Cardiac fibroblast (primary cell): ENCODE data around the gene TOPBP1.
"Not testable (repeated sequence)": the region's sequence is repeated elsewhere in the genome, so short reads cannot be mapped to it uniquely, and the experiment has no call there.

ENCODE experiments used
- DNase-seq, 2 donors: peaks; one replicate each; pipeline versions ENCODE4 v3.0.0 to v3.0.0-alpha.2; 2010; ENCODE audit warnings: low read depth in 2 of 2
- H3K4me3 ChIP-seq, 2 donors: replicated peaks in 1 of 2; 1 replicate in 1 of 2; 2 replicates in 1 of 2; pipeline ENCODE4 v1.5.1; 2011; ENCODE audit warnings: low read depth in 2 of 2, low read length in 2 of 2, mild to moderate bottlenecking in 2 of 2, moderate library complexity in 1 of 2
- TF ChIP-seq, protein P1 (sequence below): IDR thresholded peaks from one replicate; pipeline ENCODE4 v1.5.1; 2011; ENCODE audit warnings: low read depth, mild to moderate bottlenecking, low read length, inconsistent platforms

The TOPBP1 gene

DNA sequence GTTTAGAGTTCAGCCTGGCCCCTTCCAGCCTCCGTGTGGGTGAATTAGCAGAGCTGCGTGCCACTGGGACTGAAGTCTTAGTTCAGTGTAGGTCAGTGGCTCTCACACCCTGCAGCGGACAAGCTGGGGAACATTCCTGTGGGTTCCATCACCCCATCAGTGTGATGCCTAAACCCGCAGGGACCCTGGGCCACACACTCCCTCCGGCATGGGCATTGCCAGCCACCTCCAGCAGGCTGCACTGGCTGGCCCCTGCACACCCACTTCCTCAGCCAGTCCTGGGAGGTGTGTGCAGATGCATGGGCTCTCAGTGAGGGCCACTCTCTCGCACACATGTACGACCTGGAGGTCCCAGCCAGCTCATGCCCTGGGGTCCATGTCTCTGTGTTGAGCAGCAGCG is 32.1 kb upstream of the TOPBP1 start:
- H3K4me3 ChIP-seq: no peak overlapping the region
- no peak for DNase-seq

DNA sequence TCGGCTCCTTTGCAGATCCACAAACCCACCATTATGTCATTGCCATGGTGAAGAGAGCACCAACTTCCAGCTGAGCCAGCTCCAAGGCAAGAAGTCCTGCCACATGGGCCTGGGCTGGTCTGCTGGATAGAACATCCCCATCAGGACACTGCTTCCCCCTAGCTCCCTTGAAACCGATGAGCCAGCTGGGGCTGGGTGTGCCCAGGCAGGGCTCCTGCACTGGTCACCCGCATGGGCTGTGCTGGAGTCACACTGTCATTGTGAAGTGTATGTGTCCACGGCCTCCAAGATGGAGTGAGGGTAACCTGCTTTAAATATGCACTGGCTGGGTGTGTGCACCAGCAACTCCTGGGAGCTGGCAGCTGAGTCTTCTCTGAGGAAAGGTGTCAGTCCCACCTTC is 31.0 kb upstream of the TOPBP1 start:
- TF ChIP-seq, protein P1, sequence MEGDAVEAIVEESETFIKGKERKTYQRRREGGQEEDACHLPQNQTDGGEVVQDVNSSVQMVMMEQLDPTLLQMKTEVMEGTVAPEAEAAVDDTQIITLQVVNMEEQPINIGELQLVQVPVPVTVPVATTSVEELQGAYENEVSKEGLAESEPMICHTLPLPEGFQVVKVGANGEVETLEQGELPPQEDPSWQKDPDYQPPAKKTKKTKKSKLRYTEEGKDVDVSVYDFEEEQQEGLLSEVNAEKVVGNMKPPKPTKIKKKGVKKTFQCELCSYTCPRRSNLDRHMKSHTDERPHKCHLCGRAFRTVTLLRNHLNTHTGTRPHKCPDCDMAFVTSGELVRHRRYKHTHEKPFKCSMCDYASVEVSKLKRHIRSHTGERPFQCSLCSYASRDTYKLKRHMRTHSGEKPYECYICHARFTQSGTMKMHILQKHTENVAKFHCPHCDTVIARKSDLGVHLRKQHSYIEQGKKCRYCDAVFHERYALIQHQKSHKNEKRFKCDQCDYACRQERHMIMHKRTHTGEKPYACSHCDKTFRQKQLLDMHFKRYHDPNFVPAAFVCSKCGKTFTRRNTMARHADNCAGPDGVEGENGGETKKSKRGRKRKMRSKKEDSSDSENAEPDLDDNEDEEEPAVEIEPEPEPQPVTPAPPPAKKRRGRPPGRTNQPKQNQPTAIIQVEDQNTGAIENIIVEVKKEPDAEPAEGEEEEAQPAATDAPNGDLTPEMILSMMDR: no peak
- no peak overlapping the region for H3K4me3 ChIP-seq
- no peak for DNase-seq

More for the DNA sequence above, 32.1 kb upstream of the TOPBP1 start:
- TF ChIP-seq, protein P1: no peak

DNA sequence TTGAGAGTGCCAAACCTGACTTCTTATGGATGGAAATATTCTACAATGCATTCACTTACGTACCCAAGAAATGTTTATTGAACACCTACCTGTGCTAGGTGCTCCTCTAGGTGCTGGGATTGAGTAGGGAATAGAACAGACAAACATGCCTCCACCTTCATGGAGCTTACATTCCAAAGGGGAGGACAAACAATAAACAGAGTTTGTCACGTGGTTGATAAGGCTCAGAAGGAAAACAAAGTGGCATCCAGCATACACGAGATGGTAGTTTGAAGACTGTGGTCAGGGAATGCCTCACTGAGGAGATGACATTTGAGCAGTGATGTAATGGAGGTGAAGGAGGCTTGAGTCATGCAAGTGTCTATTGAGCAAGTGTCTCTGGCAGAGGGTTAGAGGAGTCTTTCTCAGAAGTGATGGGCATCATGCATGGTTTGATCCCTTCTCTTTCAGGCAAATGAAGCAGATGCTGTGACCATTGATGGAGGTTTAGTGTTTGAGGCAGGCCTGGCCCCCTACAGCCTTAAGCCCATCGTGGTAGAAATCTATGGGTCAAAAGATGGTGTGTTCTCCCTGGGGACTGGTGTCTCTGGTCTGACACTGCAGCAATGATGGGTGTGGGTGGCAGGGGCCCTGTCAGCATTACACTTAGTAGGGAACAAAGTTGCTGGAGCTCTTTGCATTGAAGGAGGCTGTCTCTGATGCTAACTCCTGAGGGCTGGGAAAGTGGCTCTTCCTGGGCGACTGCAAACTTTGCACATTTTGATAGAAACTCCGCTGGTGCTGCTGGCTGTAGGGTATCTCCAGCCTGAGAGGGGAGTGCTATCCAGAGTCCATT is 29.7 kb upstream of the TOPBP1 start:
- H3K4me3 ChIP-seq: no peak overlapping the region
- peak in 1 of 2 donors; percentile 45 for DNase-seq
- TF ChIP-seq, protein P1: no peak

DNA sequence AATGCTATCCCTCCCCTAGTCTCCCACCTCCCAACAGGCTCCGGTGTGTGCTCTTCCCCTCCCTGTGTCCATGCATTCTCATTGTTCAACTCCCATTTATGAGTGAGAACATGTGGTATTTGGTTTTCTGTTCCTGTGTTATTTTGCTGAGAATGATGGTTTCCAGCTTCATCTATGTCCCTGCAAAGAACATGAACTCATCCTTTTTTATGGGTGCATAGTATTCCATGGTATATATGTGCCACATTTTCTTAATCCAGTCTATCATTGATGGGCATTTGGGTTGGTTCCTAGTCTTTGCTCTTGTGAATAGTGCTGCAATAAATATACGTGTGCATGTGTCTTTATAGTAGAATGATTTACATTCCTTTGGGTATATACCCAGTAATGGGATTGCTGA is 16.3 kb upstream of the TOPBP1 start:
- not testable (repeated sequence) for DNase-seq, H3K4me3 ChIP-seq

DNA sequence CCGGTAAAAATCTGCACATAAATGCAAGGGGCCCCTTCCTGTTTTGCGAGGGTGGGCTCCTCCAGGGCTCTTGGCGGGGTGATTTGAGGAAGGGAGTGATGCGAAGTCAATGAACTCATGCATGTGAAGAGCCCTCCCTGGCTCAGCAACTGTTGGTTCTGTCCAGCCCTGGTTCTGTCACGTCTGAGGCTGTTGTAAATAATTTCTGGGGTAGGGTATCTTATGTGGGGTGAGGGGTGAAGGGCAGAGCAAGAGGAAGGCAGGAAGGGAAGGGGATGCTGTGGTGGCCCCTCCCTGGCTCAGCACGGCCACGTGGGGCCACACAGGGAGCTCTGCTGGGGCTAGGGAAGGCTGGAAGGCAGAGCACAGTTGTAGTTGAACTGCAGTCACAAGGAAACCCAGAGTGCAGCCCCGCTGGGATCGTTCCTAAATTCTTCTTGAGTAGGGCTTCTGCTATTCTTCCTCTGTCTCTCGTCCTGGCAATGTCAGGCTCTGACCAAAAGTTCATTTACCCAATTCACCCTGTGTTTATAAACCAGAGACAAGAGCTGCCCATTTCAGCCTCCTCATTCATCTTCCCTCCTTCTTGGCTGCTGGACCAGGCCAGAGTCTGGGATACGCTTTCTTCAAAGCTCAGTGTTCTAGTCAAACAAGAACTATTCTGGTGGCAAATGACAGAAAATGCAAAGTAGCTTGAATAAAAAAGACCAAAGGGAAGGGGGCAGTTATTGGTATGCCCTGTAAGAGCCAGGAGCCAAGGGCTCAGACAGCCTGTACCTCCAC is 14.8 kb upstream of the TOPBP1 start:
- no peak for DNase-seq
- no peak overlapping the region for H3K4me3 ChIP-seq
- TF ChIP-seq, protein P1: no peak

DNA sequence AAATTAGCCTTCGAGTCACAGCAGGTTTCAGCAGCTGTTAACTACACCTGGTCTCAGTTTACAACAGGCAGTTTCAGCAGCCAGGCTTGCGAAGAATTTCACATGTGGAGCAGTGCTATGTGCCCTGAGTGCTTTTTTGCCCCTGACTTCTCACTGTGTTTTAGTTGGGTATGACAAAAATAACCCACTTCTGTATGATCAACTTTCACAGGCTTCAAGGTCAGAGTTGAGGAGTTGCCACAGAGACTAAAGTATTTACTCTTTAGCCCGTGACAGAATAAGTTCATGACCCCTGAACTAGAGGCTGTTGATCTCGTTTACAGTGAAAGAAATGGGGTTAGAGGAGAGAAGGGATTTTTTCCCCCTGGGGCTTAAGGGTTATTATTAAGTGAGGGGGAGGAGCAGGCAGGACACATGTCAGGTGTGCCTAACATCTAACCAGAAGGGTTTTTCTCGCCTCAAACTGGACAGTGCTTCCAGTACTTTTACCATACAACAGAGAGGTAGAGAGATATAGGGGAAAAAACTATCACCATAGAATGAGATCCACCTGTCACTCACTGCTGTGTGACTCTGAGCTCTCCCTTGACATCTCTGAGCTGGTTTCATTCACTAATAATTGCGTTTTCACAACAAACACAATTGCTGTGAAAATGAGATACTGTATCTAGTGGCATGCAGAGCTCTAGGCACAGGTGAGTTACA is 14.0 kb upstream of the TOPBP1 start:
- H3K4me3 ChIP-seq: no peak overlapping the region
- TF ChIP-seq, protein P1: no peak
- DNase-seq: no peak

DNA sequence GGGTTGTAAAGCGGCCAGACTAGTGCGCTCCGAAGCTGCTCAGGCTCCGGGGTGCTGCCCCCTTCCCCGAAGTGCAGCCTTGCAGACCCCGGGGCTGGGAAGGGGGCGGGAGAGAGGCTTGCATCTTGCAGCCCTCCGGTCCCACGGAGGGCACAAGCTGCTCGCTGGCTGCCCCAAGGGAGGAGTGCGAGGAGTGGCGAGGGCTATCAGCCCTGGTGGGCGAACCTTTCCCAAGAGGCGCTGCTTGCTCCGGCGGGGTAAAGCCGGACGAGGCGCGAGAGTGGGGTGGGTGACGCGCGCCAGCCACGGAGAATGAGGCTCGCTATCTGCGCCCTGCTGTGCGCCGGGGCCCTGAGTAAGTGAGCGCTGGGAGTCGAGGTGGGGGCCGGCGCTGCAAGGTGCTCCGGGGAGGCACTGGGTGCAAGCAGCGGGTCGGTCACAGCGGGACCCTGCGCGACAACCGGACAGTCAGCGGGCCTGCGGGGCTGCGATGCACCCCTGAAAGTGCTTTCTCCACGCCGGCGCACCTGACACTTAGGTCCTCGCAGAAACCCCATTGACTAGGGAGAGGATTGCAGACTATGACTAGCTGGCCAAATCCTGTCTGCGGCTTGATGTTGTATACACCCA is 12.7 kb upstream of the TOPBP1 start:
- no peak overlapping the region for H3K4me3 ChIP-seq
- DNase-seq: no peak
- TF ChIP-seq, protein P1: no peak
